Gastrocnemius medialis (tissue), 4 donors: ENCODE data around the gene KCNH6. TPM values are rescaled to one million over a fixed set of nuclear protein-coding genes. Genes with fewer than 3 reads are reported as not detected.

ENCODE experiments used
- ATAC-seq, 2 donors: fragments of 150-250 bp; one replicate each; pipeline ENCODE4 v1.9.1; 2016
- DNase-seq, 2 donors: peaks; one replicate each; pipeline ENCODE4 v3.0.0-alpha.2; 2019
- H3K27ac ChIP-seq, 4 donors: fragments of 200-600 bp; sonication (generic); 1 replicate in 1 of 4; 2 replicates in 3 of 4; pipeline ENCODE4 v1.5.1; 2016 to 2018; ENCODE audit warnings: mild to moderate bottlenecking in 2 of 4, moderate library complexity in 1 of 4
- H3K27me3 ChIP-seq, 3 donors: fragments of 200-600 bp; sonication (generic) in 2 of 3; 1 replicate in 1 of 3; 2 replicates in 2 of 3; pipeline versions ENCODE4 v1.5.1 to v1.6.0; 2016 to 2019; ENCODE audit warnings: mild to moderate bottlenecking in 1 of 3, moderate library complexity in 1 of 3
- H3K36me3 ChIP-seq, 2 donors: fragments of 200-600 bp; sonication (generic) in 1 of 2; one replicate each; pipeline ENCODE4 v1.5.1; 2017 to 2018
- H3K4me1 ChIP-seq, 2 donors: fragments of 200-600 bp; sonication (generic) in 1 of 2; one replicate each; pipeline ENCODE4 v1.5.1; 2016 to 2017; ENCODE audit warnings: mild to moderate bottlenecking in 2 of 2
- H3K4me3 ChIP-seq, 4 donors: fragments of 200-600 bp; sonication (generic) in 3 of 4; 1 replicate in 1 of 4; 2 replicates in 3 of 4; pipeline ENCODE4 v1.5.1; 2016 to 2019; ENCODE audit warnings: mild to moderate bottlenecking in 2 of 4
- H3K9me3 ChIP-seq, 3 donors: fragments of 200-600 bp; sonication (generic) in 2 of 3; 1 replicate in 1 of 3; 2 replicates in 2 of 3; pipeline ENCODE4 v1.5.1; 2016 to 2019
- CTCF ChIP-seq, 5 experiments: fragments of 450-650 bp in 3 of 5; fragments of 200-600 bp in 2 of 5; sonication (generic) in 2 of 5; IDR thresholded peaks in 4 of 5; conservative IDR thresholded peaks in 1 of 5; 1 replicate in 4 of 5; 2 replicates in 1 of 5; pipeline ENCODE4 v1.5.1; 2016 to 2019; ENCODE audit warnings: antibody characterized with exemption in 5 of 5, mild to moderate bottlenecking in 3 of 5, moderate library complexity in 3 of 5
- POLR2A ChIP-seq, 2 donors: fragments of 450-650 bp; IDR thresholded peaks; one replicate each; pipeline ENCODE4 v1.6.1; 2017; ENCODE audit warnings: antibody characterized with exemption in 2 of 2, mild to moderate bottlenecking in 2 of 2, moderate library complexity in 2 of 2
- in situ Hi-C, 4 donors: fragments of 200-750 bp; cut with MboI; loops; one replicate each; pipeline versions ENCODE4 v1.15.0 to v1.8.0; 2017; ENCODE audit warnings: low sequenced_read_pairs in 4 of 4
- intact Hi-C: fragments of 100-400 bp; cut with DNase I; formaldehyde crosslinking; loops from one replicate; pipeline ENCODE4 v1.15.1; 2023; ENCODE audit warnings: low total_unique reads
- total RNA-seq, 4 donors: library from RNA; depleted of rRNA; stranded (reverse); fragments of >200 nt; gene quantifications; one replicate each; pipeline versions ENCODE4 v1.1.0 to v1.2.3, GENCODE V29; 2016

Gene KCNH6
- total RNA-seq, 4 donors from 2014 or later, result not detected

- in situ Hi-C loops (loop anchor here in 1 of 4 donors (25.0 kb wide), 1 partner anchor 837 kb away; no protein-coding TSS in a partner anchor), intact Hi-C loops (no loop called here)
Observed at GRCh38 chr17:63524051-63524450, 893 bp downstream of the KCNH6 start.

GRCh38 chr17:63525190-63525946 lies 2.2 kb downstream of the KCNH6 start:
- TF ChIP-seq CTCF (IDR thresholded peaks at IDR 0.05 in 4 of 5, conservative IDR thresholded peaks at IDR 0.05 in 1 of 5), result no peak
- TF ChIP-seq POLR2A (IDR thresholded peaks at IDR 0.05), result no peak
- in situ Hi-C loops, result no loop called here
- Histone ChIP-seq H3K27me3 (peaks cover 0 to 7% (median 4%) of the 10 kb centered on the region in 3 donors), H3K27ac (no peak overlapping the region), H3K9me3 (no peaks in the 10 kb centered on the region), H3K4me1 (no peaks in the 10 kb centered on the region), H3K36me3 (no peaks in the 10 kb centered on the region), H3K4me3 (no peak overlapping the region)
- DNase-seq (no peak), ATAC-seq (no peak)
- intact Hi-C loops, result no loop called here

More at GRCh38 chr17:63524051-63524450, 893 bp downstream of the KCNH6 start:
- Histone ChIP-seq H3K9me3 (no peaks in the 10 kb centered on the region), H3K27ac (no peak overlapping the region), H3K36me3 (no peaks in the 10 kb centered on the region), H3K27me3 (peaks cover 0 to 7% (median 4%) of the 10 kb centered on the region in 3 donors), H3K4me1 (no peaks in the 10 kb centered on the region), H3K4me3 (no peak overlapping the region)
- ATAC-seq (no peak), DNase-seq (no peak)
- TF ChIP-seq CTCF (IDR thresholded peaks at IDR 0.05 in 4 of 5, conservative IDR thresholded peaks at IDR 0.05 in 1 of 5), result no peak
- no peak for TF ChIP-seq POLR2A (IDR thresholded peaks at IDR 0.05)

GRCh38 chr17:63526861-63527260 lies 3.7 kb downstream of the KCNH6 start:
- no peak for DNase-seq
- no peak for ATAC-seq

GRCh38 chr17:63528183-63528582 lies 5.0 kb downstream of the KCNH6 start:
- in situ Hi-C loops, result no loop called here
- DNase-seq (no peak), ATAC-seq (no peak)
- Histone ChIP-seq H3K4me1 (no peaks in the 10 kb centered on the region), H3K4me3 (no peak overlapping the region), H3K27ac (no peak overlapping the region), H3K27me3 (peaks cover 0 to 7% (median 4%) of the 10 kb centered on the region in 3 donors), H3K36me3 (no peaks in the 10 kb centered on the region), H3K9me3 (no peaks in the 10 kb centered on the region)
- TF ChIP-seq POLR2A (IDR thresholded peaks at IDR 0.05), result no peak
- no peak for TF ChIP-seq CTCF (IDR thresholded peaks at IDR 0.05 in 4 of 5, conservative IDR thresholded peaks at IDR 0.05 in 1 of 5)
- intact Hi-C loops, result no loop called here

More at GRCh38 chr17:63526861-63527260, 3.7 kb downstream of the KCNH6 start:
- no peaks in the 10 kb centered on the region for H3K9me3 ChIP-seq
- no peaks in the 10 kb centered on the region for H3K36me3 ChIP-seq
- no peak overlapping the region for H3K4me3 ChIP-seq
- peaks cover 0 to 7% (median 4%) of the 10 kb centered on the region in 3 donors for H3K27me3 ChIP-seq
- in situ Hi-C loops, result no loop called here
- TF ChIP-seq POLR2A (IDR thresholded peaks at IDR 0.05) (no peak), CTCF (IDR thresholded peaks at IDR 0.05 in 4 of 5, conservative IDR thresholded peaks at IDR 0.05 in 1 of 5) (no peak)
- intact Hi-C loops, result no loop called here
- no peaks in the 10 kb centered on the region for H3K4me1 ChIP-seq
- no peak overlapping the region for H3K27ac ChIP-seq
